Keratinocyte (primary cell): ENCODE data around the gene SNRNP35. TPM values are rescaled to one million over a fixed set of nuclear protein-coding genes. Genes with fewer than 3 reads are reported as not detected.
"Not testable (repeated sequence)": the region's sequence is repeated elsewhere in the genome, so short reads cannot be mapped to it uniquely, and the experiment has no call there.

Source experiments
- DNase-seq: peaks from one replicate; pipeline ENCODE4 v3.0.0-alpha.2; 2011; ENCODE audit warnings: low read depth, missing footprints, low spot score
- FAIRE-seq: peaks from 2 replicates; lab custom pipeline; 2011; peaks lifted over from hg19 to GRCh38; lab: Jason Lieb, UNC
- H2AFZ ChIP-seq: 2 replicates; pipeline ENCODE4 v1.6.0; 2012; ENCODE audit warnings: low read length, control low read depth, inconsistent platforms; ENCODE audit not compliant: control insufficient read depth
- H3K27ac ChIP-seq: 2 replicates; pipeline ENCODE4 v1.5.1; 2011; ENCODE audit warnings: low read length; ENCODE audit not compliant: control insufficient read depth, insufficient read depth
- H3K27me3 ChIP-seq: 3 replicates; pipeline ENCODE4 v1.6.0; 2011; ENCODE audit warnings: low read length; ENCODE audit not compliant: control insufficient read depth, insufficient read depth; ENCODE audit errors: extremely low read depth
- H3K36me3 ChIP-seq, 2 experiments: 2 replicates in 1 of 2; 3 replicates in 1 of 2; pipeline ENCODE4 v1.5.1; 2011; ENCODE audit warnings: low read length in 2 of 2, mild to moderate bottlenecking in 1 of 2; ENCODE audit not compliant: control insufficient read depth in 2 of 2, insufficient read depth in 2 of 2; ENCODE audit errors: extremely low read depth in 1 of 2
- H3K4me1 ChIP-seq: 3 replicates; pipeline ENCODE4 v1.5.1; 2011; ENCODE audit warnings: low read length; ENCODE audit not compliant: control insufficient read depth, insufficient read depth; ENCODE audit errors: extremely low read depth
- H3K4me2 ChIP-seq: 3 replicates; pipeline ENCODE4 v1.6.0; 2011; ENCODE audit warnings: low read depth, low read length; ENCODE audit not compliant: control insufficient read depth, insufficient read depth; ENCODE audit errors: extremely low read depth
- H3K4me3 ChIP-seq, 3 experiments: fragments of 200-600 bp in 1 of 3; sonication (generic) in 1 of 3; 2 replicates in 2 of 3; 3 replicates in 1 of 3; pipeline ENCODE4 v1.5.1; 2011 to 2016; ENCODE audit warnings: low read length in 3 of 3, mild to moderate bottlenecking in 3 of 3, control low read depth in 2 of 3, inconsistent platforms in 1 of 3, low read depth in 1 of 3, mixed read lengths in 1 of 3, mixed run types in 1 of 3, moderate library complexity in 1 of 3; ENCODE audit not compliant: control insufficient read depth in 2 of 3, insufficient read depth in 2 of 3; ENCODE audit errors: extremely low read depth in 1 of 3
- H3K79me2 ChIP-seq: 2 replicates; pipeline ENCODE4 v1.6.0; 2012; ENCODE audit warnings: low read length; ENCODE audit not compliant: control insufficient read depth, insufficient read depth
- H3K9ac ChIP-seq: 3 replicates; pipeline ENCODE4 v1.6.0; 2011; ENCODE audit warnings: low read length; ENCODE audit not compliant: control insufficient read depth, insufficient read depth; ENCODE audit errors: extremely low read depth
- H3K9me1 ChIP-seq: 3 replicates; pipeline ENCODE4 v1.6.0; 2011; ENCODE audit warnings: low read length; ENCODE audit not compliant: control insufficient read depth, insufficient read depth; ENCODE audit errors: extremely low read depth
- H3K9me3 ChIP-seq: 2 replicates; pipeline ENCODE4 v1.5.1; 2012; ENCODE audit warnings: low read depth, low read length; ENCODE audit not compliant: control insufficient read depth
- H4K20me1 ChIP-seq: 3 replicates; pipeline ENCODE4 v1.6.0; 2011; ENCODE audit warnings: low read length; ENCODE audit not compliant: control insufficient read depth, insufficient read depth; ENCODE audit errors: extremely low read depth
- CTCF ChIP-seq, 3 experiments: IDR thresholded peaks in 1 of 3; conservative IDR thresholded peaks in 1 of 3; optimal IDR thresholded peaks in 1 of 3; 2 replicates in 2 of 3; 3 replicates in 1 of 3; pipeline versions ENCODE3 to v1.5.1; 2011; ENCODE audit warnings: low read length in 3 of 3, mild to moderate bottlenecking in 3 of 3, moderate library complexity in 2 of 3, control low read depth in 1 of 3, inconsistent platforms in 1 of 3; ENCODE audit not compliant: insufficient read depth in 2 of 3; ENCODE audit errors: extremely low read depth in 1 of 3
- EZH2 ChIP-seq: IDR thresholded peaks from one replicate; pipeline ENCODE4 v1.6.1; 2012; ENCODE audit warnings: inconsistent platforms, mild to moderate bottlenecking, low read length, moderate library complexity
- dilution Hi-C: fragments of 300-500 bp; cut with MboI; formaldehyde crosslinking; loops from one replicate; pipeline ENCODE4 v1.7.0; 2020; ENCODE audit warnings: low sequenced_read_pairs; ENCODE audit not compliant: extremely low pct_ligation_motif_present
- polyA plus RNA-seq, 5 experiments: library from polyadenylated mRNA; depleted of rRNA in 3 of 5; stranded (reverse) in 3 of 5; stranded (forward) in 1 of 5; unstranded in 1 of 5; fragments of >200 nt; gene quantifications; 1 replicate in 1 of 5; 2 replicates in 3 of 5; 3 replicates in 1 of 5; pipeline versions ENCODE4 v1.2.1 to v1.2.3, GENCODE V29; 2011 to 2012; ENCODE audit warnings: missing spikeins in 2 of 5, low read depth in 1 of 5, low replicate concordance in 1 of 5

SNRNP35 gene
- polyA plus RNA-seq, 1 donor (not counting 4 experiments of a cell fraction or from before 2014, with no cell fraction given): 15.2 TPM

DNA sequence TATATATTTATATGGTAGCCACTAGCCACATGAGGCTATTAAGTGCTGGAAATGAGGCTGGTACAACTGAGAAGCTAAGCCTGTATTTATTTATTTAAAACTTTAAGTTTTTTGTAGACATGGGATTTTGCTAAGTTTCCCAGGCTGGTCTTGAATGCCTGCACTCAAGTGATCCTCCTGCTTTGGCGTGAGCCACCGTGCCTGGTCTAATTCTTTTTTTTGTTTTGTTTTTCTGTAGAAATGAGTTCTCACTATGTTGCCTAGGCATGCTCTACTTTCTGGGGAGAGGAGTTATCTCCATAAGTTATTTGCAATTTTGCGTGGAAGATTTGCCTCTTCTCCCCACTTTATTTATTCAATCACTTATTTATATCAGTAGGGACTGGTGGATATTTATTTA is 4.8 kb upstream of the SNRNP35 start:
- Histone ChIP-seq H3K9me3 (no peaks in the 10 kb centered on the region), H3K27ac (no peak overlapping the region), H3K36me3 (no peaks in the 10 kb centered on the region), H3K4me3 (no peak overlapping the region), H3K79me2 (no peaks in the 10 kb centered on the region), H2AFZ (no peak overlapping the region), H3K4me2 (no peak overlapping the region), H4K20me1 (no peaks in the 10 kb centered on the region), H3K27me3 (no peaks in the 10 kb centered on the region), H3K4me1 (no peaks in the 10 kb centered on the region), H3K9me1 (no peaks in the 10 kb centered on the region), H3K9ac (no peak overlapping the region)
- dilution Hi-C loops: no loop called here
- DNase-seq (no peak), FAIRE-seq (no peak)
- no peak for TF ChIP-seq EZH2
- TF ChIP-seq CTCF (optimal IDR thresholded peaks at IDR 0.05 in 1 of 3, IDR thresholded peaks at IDR 0.05 in 1 of 3, conservative IDR thresholded peaks at IDR 0.05 in 1 of 3; ENCODE audit: extremely low read depth in 1 of 3, insufficient read depth in 2 of 3, low read length in 3 of 3): no peak

GRCh38 chr12:123463174-123463573 is 5.2 kb downstream of the SNRNP35 start:
- H3K9me1 ChIP-seq, H2AFZ ChIP-seq, H3K4me2 ChIP-seq, H3K4me1 ChIP-seq, DNase-seq, FAIRE-seq, H3K27me3 ChIP-seq, H3K9me3 ChIP-seq, H3K9ac ChIP-seq, H3K4me3 ChIP-seq, dilution Hi-C loops, H4K20me1 ChIP-seq, H3K27ac ChIP-seq: not testable (repeated sequence)
- peaks cover 7 to 13% of the 10 kb centered on the region in 2 experiments for H3K36me3 ChIP-seq
- peaks cover 35% of the 10 kb centered on the region for H3K79me2 ChIP-seq

GRCh38 chr12:123465084-123465483 is 7.1 kb downstream of the SNRNP35 start:
- no peaks in the 10 kb centered on the region for H3K4me1 ChIP-seq
- H3K9me3 ChIP-seq: no peaks in the 10 kb centered on the region
- H3K36me3 ChIP-seq: peaks cover 7 to 13% of the 10 kb centered on the region in 2 experiments
- H4K20me1 ChIP-seq: no peaks in the 10 kb centered on the region
- peaks cover 23% of the 10 kb centered on the region for H3K79me2 ChIP-seq
- DNase-seq (no peak), FAIRE-seq (no peak)
- H2AFZ ChIP-seq: no peak overlapping the region
- no peaks in the 10 kb centered on the region for H3K9me1 ChIP-seq
- dilution Hi-C loops: no loop called here
- no peak overlapping the region for H3K27ac ChIP-seq
- TF ChIP-seq CTCF (optimal IDR thresholded peaks at IDR 0.05 in 1 of 3, IDR thresholded peaks at IDR 0.05 in 1 of 3, conservative IDR thresholded peaks at IDR 0.05 in 1 of 3; ENCODE audit: extremely low read depth in 1 of 3, insufficient read depth in 2 of 3, low read length in 3 of 3) (no peak), EZH2 (no peak)
- H3K27me3 ChIP-seq: no peaks in the 10 kb centered on the region
- no peak overlapping the region for H3K4me3 ChIP-seq
- H3K4me2 ChIP-seq: no peak overlapping the region
- H3K9ac ChIP-seq: no peak overlapping the region
